HG03575 (cell line): ENCODE data around the gene GPX5.
"Not testable (repeated sequence)": the region's sequence is repeated elsewhere in the genome, so short reads cannot be mapped to it uniquely, and the experiment has no call there.

ENCODE experiments used
- ATAC-seq: cut with Tn5 transposase; IDR thresholded peaks from one replicate; pipeline ENCODE4 v1.9.1; 2021; ENCODE audit not compliant: unreplicated experiment, insufficient number of reproducible peaks, low FRiP score; ENCODE audit errors: extremely low read depth

The GPX5 gene, protein sequence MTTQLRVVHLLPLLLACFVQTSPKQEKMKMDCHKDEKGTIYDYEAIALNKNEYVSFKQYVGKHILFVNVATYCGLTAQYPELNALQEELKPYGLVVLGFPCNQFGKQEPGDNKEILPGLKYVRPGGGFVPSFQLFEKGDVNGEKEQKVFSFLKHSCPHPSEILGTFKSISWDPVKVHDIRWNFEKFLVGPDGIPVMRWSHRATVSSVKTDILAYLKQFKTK

DNA sequence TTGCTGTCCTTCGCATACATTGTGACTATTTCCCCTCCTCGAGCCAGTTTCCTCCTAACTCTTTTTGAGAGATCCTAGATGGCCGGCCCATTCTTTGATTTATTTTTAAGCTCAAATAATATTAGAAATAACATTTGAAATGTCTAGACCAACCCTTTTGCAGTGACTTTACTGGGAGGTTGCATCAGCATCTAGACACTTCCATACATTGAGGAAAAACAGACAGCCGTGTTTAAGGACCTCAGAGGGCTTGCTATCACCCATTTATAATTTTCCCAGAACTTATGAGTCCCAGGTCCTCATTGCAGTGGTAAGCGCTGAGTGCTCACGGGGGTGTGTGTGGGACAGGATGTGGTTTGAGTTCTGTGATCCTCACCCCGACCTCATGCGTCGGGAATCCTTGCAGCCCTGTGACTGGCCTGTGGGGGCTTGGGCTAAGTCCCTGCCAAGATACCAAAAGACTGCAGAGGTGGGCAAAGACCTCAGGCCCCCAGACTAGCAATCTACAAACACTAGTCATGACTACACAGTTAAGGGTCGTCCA, at the start of gene GPX5:
TSS of gene GPX5 (plus strand) at position 386 of the 544 bp plus-strand sequence. CDS start at position 519, 133 bp downstream.
- no peak for ATAC-seq

DNA sequence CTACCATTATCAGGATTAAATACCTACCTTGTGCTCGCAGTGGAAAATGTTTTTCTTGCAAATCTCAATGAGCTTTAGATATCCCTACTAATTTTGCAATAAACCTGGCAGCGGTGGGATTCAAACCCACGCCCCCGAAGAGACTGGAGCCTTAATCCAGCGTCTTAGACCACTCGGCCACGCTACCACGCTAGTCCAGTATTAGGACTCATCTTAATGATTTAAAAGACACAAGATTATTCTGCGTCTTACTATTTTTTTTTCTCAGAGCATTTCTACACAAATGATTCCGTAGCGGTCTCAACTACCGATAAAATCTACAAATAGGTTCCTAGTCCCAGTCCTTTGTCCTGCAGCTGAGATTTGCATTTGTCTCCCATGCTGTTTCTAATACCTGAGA, 47.2 kb upstream of the GPX5 start:
- no peak for ATAC-seq

DNA sequence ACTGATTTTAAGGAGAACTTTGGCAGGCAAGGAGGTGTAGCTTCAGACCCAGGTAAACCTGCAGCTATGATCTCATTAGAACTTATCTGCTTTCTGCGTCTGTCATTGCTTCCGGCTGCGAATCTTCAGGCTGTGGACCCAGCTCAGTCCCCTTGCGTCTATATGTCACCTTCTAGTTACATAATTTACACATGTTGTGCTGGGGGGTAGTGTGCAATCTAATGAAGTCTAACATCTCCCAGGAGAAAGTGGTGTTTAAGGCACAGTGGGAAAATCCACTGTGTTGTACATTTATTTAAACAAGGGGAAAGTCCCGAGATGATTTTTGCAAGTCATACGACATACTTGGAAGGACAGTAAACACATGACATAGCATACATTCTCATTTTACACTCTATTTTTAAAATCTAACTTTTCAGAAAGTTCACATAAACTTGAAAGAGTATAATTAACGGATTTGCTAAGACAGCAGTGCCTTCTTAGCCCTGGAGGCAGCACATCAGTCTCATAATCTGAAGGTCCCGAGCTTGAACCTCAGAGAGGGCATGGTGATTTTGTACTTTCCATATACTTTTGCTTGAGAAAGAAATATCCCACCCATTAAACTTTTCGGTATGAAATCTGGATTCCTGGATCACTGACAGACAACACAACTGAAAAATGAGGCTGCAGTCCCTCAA, 45.3 kb upstream of the GPX5 start:
- ATAC-seq: no peak

DNA sequence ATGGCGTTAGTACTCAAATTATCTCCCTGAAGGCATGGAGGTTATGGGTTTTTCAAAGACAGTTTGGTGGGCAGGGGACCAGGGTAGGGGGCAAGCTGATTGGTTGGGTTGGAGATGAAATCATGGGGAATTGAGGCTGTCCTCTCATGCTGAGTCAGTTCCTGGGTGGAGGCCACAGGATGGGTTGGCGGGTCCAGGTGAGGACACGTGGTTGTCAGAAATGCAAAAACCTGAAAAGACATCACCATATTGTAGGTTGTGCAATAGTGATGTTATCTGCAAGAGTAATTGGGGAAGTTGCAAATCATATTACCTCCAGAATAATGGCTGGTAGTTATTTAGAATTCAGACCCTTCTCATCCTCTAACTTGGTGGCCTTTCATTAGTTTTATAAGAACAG, 40.2 kb upstream of the GPX5 start:
- no peak for ATAC-seq

DNA sequence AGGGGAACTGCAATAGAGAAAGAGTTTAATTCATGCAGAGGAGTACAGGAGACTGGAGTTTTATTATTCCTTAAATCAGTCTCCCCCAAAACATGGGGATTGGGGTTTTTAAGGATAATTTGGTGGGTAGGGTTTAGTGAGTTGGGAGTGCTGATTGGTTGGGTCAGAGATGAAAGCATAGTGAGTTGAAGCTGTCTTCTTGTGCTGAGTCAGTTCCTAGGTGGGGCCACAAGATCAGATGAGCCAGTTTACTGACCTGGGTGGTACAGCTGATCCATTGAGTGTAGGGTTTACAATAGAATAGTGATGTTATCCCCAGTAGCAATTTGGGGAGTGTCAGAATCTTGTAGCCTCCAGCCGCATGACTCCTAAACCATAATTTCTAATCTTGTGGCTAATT, 39.1 kb upstream of the GPX5 start:
- ATAC-seq: no peak

DNA sequence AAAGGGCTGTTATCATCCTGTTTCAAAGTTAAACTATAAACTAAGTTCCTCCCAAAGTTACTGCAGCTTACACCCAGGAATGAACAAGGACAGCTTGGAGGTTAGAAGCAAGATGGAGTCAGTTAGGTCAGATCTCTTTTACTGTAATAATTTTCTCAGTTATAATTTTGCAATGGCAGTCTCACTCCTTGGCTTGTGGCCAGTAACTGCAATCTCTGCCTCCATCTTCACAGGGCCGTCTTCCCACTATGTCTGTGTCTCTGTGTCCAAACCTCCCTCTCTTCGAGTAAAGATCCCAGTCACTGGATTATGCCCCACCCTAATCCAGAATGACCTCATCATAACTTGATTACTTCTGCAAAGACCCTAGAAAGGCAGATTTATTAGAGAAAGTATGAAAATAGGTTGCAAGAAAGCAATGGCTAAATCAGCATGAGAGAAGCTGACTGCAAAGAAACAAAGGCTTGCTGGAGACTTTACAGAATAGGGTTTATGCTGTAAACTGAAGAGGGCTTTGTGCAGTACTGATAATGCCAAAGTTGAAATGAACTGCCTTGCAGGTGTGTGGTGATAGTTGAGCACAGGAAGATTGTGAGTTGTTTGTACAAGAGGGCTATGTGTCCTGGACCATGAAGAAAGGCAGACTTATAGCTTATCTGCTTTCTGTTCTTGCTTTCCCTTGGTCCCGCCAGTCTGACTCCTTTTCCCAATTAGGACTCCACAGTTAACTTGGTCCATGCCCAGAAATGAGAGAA, 38.5 kb upstream of the GPX5 start:
- ATAC-seq: no peak

DNA sequence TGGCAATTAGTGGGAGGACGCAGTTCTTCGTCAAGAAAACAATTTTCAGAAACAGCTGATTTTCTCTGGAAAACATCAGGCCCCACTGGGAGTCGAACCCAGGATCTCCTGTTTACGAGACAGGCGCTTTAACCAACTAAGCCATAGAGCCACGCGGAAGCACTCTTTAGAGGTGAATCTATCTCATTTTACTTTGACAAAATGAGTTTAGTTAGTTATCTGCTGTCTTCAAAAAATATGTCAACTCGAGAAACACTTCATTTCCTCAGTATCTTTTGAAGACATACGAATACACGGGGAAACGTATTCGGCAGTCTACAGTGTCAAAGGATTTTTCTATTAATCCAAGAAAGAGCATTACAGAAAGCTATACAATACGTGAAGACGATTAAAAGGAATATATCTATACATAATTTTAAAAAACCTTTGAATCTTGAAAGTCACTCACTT, 36.7 kb upstream of the GPX5 start:
- no peak for ATAC-seq

DNA sequence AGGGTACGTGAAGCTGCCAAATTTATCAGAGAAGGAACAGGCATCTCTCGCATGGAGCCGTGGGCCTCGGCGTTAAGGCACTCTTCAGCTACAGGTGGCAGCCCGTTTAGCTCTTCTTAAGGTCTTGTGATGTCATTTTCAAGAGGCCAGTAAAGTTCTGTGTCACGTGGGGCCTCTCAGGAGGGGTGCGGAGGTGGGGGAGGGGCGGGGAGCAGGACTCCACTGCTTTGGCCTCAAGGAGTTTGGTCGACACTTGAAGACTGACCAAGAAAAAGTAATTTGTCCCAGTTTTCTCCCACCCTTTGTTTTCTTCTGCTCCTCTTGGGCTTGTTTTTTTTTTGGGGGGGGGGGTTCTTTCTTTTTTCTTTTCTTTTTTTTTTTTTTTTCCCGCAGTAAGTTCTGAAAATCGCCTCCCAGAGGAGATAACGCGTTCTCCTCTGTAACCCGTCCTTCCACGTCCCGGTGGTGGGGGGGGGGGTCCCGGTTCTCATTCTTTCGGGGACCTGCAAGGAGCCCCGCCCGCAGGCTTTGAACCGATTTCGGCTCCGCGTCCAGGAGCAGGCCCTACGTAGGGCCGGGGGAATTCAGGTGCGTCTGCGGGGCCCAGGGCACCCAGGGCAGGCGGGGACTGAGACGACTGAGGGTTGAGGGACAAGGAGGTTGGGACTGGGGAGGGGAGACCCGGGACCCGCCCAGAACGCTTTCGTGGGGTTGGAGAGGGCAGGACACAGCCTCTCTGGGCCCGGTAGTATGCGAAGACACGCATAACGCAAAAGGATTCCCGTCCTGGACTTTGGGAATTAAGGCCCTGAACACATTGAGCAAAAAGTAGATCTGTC, 36.1 kb upstream of the GPX5 start:
- ATAC-seq: no peak

DNA sequence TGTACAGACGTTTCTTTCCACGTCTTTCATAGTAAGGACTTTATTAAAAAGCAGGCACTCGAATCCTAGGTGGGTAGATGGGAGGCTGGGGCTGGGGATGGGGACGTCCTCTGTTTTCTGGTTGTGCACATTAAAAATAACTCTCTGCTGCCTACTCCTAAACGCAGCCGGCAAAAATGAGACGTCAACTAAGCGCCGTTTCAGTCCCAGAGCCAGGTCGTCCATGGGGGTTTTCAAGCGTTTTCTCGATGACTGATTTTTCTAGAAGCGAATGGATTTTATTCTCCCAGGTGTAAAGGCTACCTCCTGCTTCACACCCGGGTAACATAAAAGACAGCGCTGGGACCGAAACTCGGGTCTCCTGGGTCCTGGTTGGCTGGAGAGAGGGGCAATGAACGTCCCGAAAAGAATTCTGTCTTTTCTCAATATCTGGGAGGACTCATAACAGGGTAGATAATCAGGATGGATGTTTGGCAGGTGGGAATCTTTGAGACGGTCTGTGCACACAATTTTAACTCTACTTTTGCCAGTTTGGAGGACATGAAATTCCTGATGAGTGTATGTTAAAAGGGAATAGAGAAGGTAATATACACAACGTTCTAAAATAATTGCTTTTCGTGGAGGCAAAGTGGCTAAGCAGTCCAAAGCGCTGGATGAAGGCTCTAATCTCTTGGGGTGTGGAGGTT, 35.3 kb upstream of the GPX5 start:
- ATAC-seq: no peak

DNA sequence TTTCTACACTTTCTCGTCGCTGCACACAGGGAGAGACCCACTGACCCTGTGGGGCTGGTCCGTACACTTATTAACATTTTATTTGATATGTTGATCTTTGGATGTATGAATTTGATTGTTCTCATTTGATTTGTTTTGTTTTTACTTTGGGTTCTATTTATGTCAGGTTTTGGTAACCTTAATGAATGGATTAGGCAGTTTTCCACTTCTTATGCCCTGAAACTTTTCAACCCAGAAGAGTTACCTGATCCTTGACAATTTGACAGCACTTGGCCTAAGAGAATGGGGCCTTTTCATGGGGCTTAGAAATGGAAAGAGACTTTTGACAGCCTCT, 33.7 kb upstream of the GPX5 start:
- no peak for ATAC-seq

DNA sequence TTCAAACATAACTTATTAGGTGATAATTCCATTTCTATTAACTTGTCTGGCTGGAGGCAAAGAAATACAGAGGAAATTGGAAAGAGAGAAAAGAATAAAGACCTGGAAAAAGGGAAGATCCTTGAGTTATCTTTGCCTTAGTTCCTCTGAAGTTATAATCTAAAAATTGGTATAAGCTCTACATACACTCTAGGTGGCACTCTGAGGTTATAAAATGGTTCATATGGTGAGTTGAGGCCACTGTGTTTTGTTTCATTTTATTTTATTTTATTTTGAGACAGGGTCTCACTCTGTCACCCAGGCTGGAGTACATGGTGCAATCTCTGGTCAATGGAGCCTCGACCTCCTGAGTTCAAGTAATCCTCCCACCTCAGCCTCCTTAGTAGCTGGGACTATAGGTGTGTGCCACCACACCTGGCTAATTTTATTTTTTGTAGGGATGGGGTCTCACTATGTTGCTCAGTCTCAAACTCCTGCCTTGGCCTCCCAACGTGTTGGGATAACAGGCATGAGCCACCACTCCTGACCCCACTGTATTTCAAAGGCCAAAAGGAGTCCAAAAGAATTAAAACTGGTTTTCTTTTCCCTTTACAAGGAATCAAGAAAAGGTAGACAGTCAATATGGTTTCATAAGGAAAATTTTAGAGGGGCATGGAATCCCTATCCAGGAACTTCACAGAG, 29.4 kb upstream of the GPX5 start:
- no peak for ATAC-seq

DNA sequence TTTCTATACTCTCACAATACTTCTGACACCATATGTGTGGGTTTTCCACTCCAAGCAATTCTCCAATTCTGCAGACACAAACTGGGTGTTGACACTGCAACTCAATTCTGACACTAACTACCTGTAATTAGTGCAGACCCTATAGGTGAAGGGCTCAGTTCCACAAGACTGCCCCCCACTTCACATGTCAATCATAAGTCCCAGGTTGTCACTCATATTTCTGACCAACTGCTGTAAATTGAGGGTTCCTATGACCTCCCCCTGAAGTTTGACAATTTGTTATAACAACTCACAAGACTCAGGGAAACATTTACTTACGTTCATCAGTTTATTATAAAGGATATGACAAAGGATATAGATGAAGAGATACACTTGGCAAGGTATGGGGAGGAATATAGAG, 28.4 kb upstream of the GPX5 start:
- ATAC-seq: no peak

DNA sequence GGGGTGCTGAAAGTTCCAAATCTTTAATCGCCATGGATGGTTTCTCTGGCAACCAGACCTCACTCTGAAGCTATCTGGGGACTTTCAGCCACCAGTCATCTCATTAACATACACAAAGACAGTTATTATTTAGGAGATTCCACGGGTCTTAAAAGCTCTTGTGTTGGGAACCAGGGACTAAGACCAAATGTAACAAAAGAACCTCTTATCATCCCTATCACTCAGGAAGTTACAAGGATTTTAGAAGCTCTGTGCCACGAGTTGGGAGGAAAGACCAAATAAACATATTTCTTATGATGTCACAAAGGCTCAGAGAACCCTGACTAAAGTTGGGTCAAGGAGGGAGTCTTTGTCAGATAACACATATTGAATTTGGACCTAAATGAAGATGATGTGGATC, 27.8 kb upstream of the GPX5 start:
- ATAC-seq: no peak

DNA sequence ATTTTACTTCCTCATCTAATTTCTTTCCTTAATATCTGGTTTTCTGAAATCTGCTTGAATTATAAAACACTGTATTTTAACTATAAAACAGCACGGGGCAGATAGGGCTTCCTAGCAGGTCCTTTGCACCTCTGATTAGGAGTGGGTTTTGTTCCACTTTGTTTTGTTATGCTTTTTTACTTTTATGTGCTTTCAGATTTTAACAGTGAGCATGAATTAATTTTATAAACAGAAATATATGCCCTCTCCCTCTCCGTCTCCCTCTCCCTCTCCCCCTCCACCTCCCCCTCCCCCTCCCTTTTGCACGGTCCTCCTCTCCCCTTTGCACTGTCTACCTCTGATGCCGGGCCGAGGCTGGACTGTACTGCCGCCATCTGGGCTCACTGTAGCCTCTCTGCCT, 24.4 kb upstream of the GPX5 start:
- no peak for ATAC-seq

DNA sequence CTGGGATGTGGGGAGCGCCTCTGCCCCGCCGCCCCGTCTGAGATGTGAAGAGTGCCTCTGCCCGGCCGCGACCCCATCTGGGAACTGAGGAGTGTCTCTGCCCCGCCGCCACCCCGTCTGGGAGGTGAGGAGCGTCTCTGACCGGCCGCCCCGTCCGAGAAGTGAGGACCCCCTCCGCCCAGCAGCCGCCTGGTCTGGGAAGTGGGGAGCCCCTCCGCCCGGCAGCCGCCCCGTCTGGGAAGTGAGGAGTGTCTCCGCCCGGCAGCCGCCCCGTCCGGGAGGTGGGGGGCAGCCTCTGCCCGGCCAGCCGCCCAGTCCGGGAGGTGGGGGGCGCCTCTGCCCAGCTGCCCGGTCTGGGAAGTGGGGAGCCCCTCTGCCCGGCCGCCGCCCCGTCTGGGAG, 23.5 kb upstream of the GPX5 start:
- not testable (repeated sequence) for ATAC-seq

DNA sequence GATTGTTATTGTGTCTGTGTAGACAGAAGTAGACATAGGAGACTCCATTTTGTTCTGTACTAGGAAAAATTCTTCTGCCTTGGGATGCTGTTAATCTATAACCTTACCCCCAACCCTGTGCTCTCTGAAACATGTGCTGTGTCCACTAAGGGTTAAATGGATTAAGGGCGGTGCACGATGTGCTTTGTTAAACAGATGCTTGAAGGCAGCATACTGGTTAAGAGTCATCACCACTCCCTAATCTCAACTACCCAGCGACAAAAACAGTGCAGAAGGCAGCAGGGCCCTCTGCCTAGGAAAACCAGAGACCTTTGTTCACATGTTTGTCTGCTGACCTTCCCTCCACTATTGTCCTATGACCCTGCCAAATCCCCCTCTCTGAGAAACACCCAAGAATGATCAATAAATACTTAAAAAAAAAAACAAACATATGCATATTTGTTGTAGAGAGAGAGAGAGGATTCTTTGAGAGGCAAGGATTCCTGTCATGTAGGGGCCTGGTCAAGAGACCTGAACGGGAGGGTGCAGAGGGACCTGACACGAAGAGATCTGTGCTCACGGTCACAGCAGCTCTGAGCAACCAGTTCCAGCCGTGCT, 22.9 kb upstream of the GPX5 start:
- not testable (repeated sequence) for ATAC-seq

DNA sequence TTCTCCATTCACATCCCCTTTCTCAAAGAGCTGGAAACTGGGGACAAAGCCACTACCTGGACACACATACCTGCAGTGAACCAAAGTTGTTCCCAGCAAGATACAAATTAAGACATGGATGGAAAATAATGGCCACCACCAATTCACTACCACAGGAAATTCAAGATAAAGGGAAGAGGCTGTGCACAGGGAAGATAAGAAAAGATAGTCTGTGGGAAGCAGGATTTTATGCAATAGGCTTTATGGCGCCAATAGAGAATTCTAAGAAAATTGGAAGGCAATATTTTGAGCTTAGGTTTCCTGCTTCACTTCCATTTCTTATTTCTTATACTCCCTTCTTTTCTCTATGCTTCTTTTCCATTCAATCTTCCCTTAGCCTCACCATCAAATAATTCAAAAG, 19.9 kb upstream of the GPX5 start:
- no peak for ATAC-seq
